BE2C (cell line): ENCODE results near the gene FAM120A.
A peak's percentile ranks its signal among the peaks of the same experiment; 100 is the strongest.

Experiments
- DNase-seq: peaks from one replicate; pipeline ENCODE4 v3.0.0-alpha.2; 2020
- H3K27me3 ChIP-seq: fragments of 250-450 bp; sonication (Bioruptor Pico); 2 replicates; pipeline ENCODE4 v1.5.1; 2020; ENCODE audit warnings: mild to moderate bottlenecking
- H3K36me3 ChIP-seq: fragments of 250-450 bp; sonication (Bioruptor Pico); 2 replicates; pipeline ENCODE4 v1.5.1; 2020; ENCODE audit warnings: mild to moderate bottlenecking
- H3K4me1 ChIP-seq: fragments of 250-450 bp; sonication (Bioruptor Pico); 2 replicates; pipeline ENCODE4 v1.5.1; 2020
- H3K4me3 ChIP-seq: 2 replicates; pipeline ENCODE4 v1.5.1; 2011; ENCODE audit warnings: low read depth, low read length
- H3K9me3 ChIP-seq: fragments of 250-450 bp; sonication (Bioruptor Pico); 2 replicates; pipeline ENCODE4 v1.5.1; 2020
- CTCF ChIP-seq: IDR thresholded peaks from 2 replicates; pipeline ENCODE4 v1.5.1; 2012; ENCODE audit warnings: mild to moderate bottlenecking, low read depth, low read length

Gene FAM120A

GRCh38 chr9:93590609-93591234, 139.2 kb downstream of the FAM120A start:
- Histone ChIP-seq H3K4me1 (peaks cover 8% of the 10 kb centered on the region; the same call in 1 of the 2 replicates), H3K36me3 (no peaks in the 10 kb centered on the region), H3K9me3 (no peaks in the 10 kb centered on the region), H3K27me3 (no peaks in the 10 kb centered on the region), H3K4me3 (no peak overlapping the region)
- TF ChIP-seq CTCF: no peak
- DNase-seq: no peak

DNA sequence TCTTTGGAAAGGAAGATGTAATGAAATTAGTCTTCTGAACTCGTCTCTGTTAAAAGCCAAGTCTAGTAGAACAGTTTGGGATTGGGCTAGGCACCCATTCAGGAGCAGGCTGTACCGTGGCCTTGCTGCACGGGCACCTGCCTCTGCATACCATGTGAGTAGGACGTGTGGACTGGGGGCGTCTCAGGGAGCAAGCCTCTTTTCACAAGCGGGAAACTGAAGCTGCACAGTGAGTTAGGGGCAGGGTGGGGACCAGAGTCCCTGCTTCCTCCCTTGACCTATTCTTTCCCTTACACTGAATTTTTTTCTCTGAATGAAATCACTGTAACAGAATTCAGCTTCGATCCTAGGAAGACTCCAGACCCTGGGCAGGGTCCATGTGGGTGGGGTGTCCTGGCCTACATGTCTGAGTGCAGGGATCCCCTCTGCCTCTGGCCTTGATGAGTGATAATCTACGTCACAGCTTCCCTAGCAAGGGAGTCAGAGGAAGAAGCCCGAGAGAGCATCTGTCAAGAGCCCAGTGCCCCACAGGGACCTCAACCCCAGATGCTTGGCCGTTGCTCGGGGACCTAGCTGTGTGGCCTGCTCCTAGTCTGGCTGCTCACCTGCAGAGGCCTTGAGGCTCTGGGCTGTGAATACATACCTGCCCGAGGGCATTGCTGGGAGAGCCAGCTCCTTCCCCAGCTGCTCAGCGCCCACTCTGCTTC, 140.0 kb downstream of the FAM120A start:
- no peaks in the 10 kb centered on the region for H3K9me3 ChIP-seq
- H3K27me3 ChIP-seq: no peaks in the 10 kb centered on the region
- peaks cover 8% of the 10 kb centered on the region; the same call in 1 of the 2 replicates for H3K4me1 ChIP-seq
- no peaks in the 10 kb centered on the region for H3K36me3 ChIP-seq
- no peak overlapping the region for H3K4me3 ChIP-seq
- TF ChIP-seq CTCF: no peak
- DNase-seq: no peak

GRCh38 chr9:93592008-93592642, 140.6 kb downstream of the FAM120A start:
- peaks cover 8% of the 10 kb centered on the region; the same call in 1 of the 2 replicates for H3K4me1 ChIP-seq
- H3K27me3 ChIP-seq: no peaks in the 10 kb centered on the region
- no peak for TF ChIP-seq CTCF
- no peak overlapping the region for H3K4me3 ChIP-seq
- H3K36me3 ChIP-seq: no peaks in the 10 kb centered on the region
- no peak for DNase-seq
- no peaks in the 10 kb centered on the region for H3K9me3 ChIP-seq

DNA sequence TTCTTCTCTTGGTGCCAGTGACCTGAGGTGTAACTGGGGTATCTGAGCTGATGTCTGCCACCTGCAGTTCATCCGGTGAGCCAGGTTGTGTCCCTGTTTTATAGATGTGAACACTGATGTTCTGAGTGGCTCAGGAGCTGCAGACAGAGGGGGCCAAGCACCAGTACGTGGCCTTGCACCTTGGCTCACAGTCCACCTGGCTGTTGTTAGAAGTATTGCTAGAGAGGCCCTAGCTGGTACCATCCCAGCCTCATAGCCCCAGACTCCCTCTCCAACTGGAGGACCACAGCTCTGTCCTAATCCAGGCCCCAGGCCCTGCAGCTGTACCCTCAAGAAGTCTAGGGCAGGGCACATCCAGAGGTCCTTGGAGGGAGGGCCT, 141.1 kb downstream of the FAM120A start:
- peak; percentile 17; the same call in 1 of the 2 replicates for TF ChIP-seq CTCF
- DNase-seq: no peak
- no peak overlapping the region for H3K4me3 ChIP-seq
- H3K9me3 ChIP-seq: no peaks in the 10 kb centered on the region
- H3K27me3 ChIP-seq: no peaks in the 10 kb centered on the region
- peaks cover 8% of the 10 kb centered on the region; the same call in 1 of the 2 replicates for H3K4me1 ChIP-seq
- no peaks in the 10 kb centered on the region for H3K36me3 ChIP-seq

- peaks cover 8% of the 10 kb centered on the region; the same call in 1 of the 2 replicates for H3K4me1 ChIP-seq
- no peak overlapping the region for H3K4me3 ChIP-seq
- no peaks in the 10 kb centered on the region for H3K9me3 ChIP-seq
- no peaks in the 10 kb centered on the region for H3K27me3 ChIP-seq
- no peak for DNase-seq
- no peak for TF ChIP-seq CTCF
- no peaks in the 10 kb centered on the region for H3K36me3 ChIP-seq
Observed at GRCh38 chr9:93593144-93593658, 141.7 kb downstream of the FAM120A start.
